Endometrial microvascular endothelial cells (primary cell): ENCODE results near the gene SORCS2. TPM values are rescaled to one million over a fixed set of nuclear protein-coding genes. Genes with fewer than 3 reads are reported as not detected.

ENCODE experiments used
- in situ Hi-C: cut with HindIII; loops from 2 replicates; pipeline ENCODE4 v1.10.0; 2017; ENCODE audit warnings: low sequenced_read_pairs, low pct_unique_long_range_greater_than_20kb; ENCODE audit errors: inconsistent ontology term
- total RNA-seq: library from RNA; depleted of rRNA; stranded (reverse); fragments of >200 nt; gene quantifications from one replicate; pipeline ENCODE4 v1.2.3, GENCODE V29; 2015; ENCODE audit errors: inconsistent ontology term

SORCS2 gene
- total RNA-seq, 1 donor from 2014 or later = not detected

- in situ Hi-C loops = no loop called here
These were observed 512.3 kb downstream of the SORCS2 start for GRCh38 chr4:7704625-7705024.

GRCh38 chr4:7705062-7705461 lies 512.7 kb downstream of the SORCS2 start:
- in situ Hi-C loops = no loop called here

GRCh38 chr4:7705593-7705992 lies 513.3 kb downstream of the SORCS2 start:
- in situ Hi-C loops = no loop called here

- in situ Hi-C loops = no loop called here
These were observed 515.9 kb downstream of the SORCS2 start for GRCh38 chr4:7708238-7708637.

GRCh38 chr4:7708981-7709380 lies 516.6 kb downstream of the SORCS2 start:
- in situ Hi-C loops = no loop called here

- in situ Hi-C loops = no loop called here
These were observed 517.1 kb downstream of the SORCS2 start for GRCh38 chr4:7709431-7709830.

GRCh38 chr4:7710126-7710525 lies 517.8 kb downstream of the SORCS2 start:
- in situ Hi-C loops = no loop called here

- in situ Hi-C loops = no loop called here
These were observed 518.4 kb downstream of the SORCS2 start for GRCh38 chr4:7710576-7711306.

- in situ Hi-C loops = no loop called here
These were observed 519.1 kb downstream of the SORCS2 start for GRCh38 chr4:7711307-7711963.

GRCh38 chr4:7712021-7712671 lies 519.8 kb downstream of the SORCS2 start:
- in situ Hi-C loops = no loop called here

- in situ Hi-C loops = no loop called here
These were observed 521.4 kb downstream of the SORCS2 start for GRCh38 chr4:7713757-7714156.

- in situ Hi-C loops = no loop called here
These were observed 521.8 kb downstream of the SORCS2 start for GRCh38 chr4:7714176-7714575.

GRCh38 chr4:7714738-7715137 lies 522.4 kb downstream of the SORCS2 start:
- in situ Hi-C loops = no loop called here

- in situ Hi-C loops = no loop called here
These were observed 523.1 kb downstream of the SORCS2 start for GRCh38 chr4:7715271-7716009.

- in situ Hi-C loops = no loop called here
These were observed 523.8 kb downstream of the SORCS2 start for GRCh38 chr4:7716010-7716721.

GRCh38 chr4:7717161-7717560 lies 524.8 kb downstream of the SORCS2 start:
- in situ Hi-C loops = no loop called here

- in situ Hi-C loops = no loop called here
These were observed 525.7 kb downstream of the SORCS2 start for GRCh38 chr4:7717946-7718490.

- in situ Hi-C loops = no loop called here
These were observed 527.2 kb downstream of the SORCS2 start for GRCh38 chr4:7719354-7720174.
